Duodenal mucosa (tissue), 2 donors: Measurements from ENCODE around the gene PEAK1.

Experiments used
- H3K27ac ChIP-seq: one replicate; pipeline ENCODE4 v1.7.0; 2013; ENCODE audit warnings: low read depth, low read length
- H3K27me3 ChIP-seq, 2 donors: one replicate each; pipeline ENCODE4 v1.7.0; 2013; ENCODE audit warnings: low read length in 2 of 2, control low read depth in 1 of 2; ENCODE audit not compliant: insufficient read depth in 2 of 2, control insufficient read depth in 1 of 2
- H3K36me3 ChIP-seq, 2 donors: one replicate each; pipeline ENCODE4 v1.7.0; 2013; ENCODE audit warnings: low read length in 2 of 2, control low read depth in 1 of 2; ENCODE audit not compliant: insufficient read depth in 2 of 2, control insufficient read depth in 1 of 2
- H3K4me1 ChIP-seq, 2 donors: one replicate each; pipeline ENCODE4 v1.7.0; 2013; ENCODE audit warnings: low read length in 2 of 2, control low read depth in 1 of 2; ENCODE audit not compliant: insufficient read depth in 2 of 2, control insufficient read depth in 1 of 2
- H3K4me3 ChIP-seq, 2 donors: one replicate each; pipeline ENCODE4 v1.7.0; 2013; ENCODE audit warnings: low read length in 2 of 2, low read depth in 1 of 2
- H3K9ac ChIP-seq, 2 donors: one replicate each; pipeline ENCODE4 v1.7.0; 2013; ENCODE audit warnings: low read length in 2 of 2, low read depth in 1 of 2
- H3K9me3 ChIP-seq, 2 donors: one replicate each; pipeline ENCODE4 v1.7.0; 2013; ENCODE audit warnings: low read length in 2 of 2, control low read depth in 1 of 2; ENCODE audit not compliant: control insufficient read depth in 1 of 2

PEAK1 gene

DNA sequence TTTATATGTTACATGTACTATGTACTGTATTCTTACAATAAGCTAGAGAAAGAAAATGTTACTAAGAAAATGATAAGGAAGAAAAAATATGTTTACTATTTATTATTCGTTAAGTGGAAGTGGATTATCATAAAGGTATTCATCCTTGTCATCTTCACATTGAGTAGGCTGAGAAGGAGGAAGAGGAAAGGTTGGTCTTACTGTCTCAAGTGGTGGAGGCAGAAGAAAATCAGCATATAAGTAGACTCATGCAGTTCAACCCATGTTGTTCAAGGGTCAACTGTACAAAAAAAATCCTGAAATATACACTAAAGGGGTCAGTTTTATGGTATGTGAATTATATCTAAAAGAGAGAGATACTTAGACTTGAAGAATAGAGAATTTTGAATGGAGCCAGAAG, 6.5 kb upstream of the PEAK1 start:
- Histone ChIP-seq H3K36me3 (no peaks in the 10 kb centered on the region), H3K27ac (no peak overlapping the region), H3K4me1 (peaks cover 14 to 17% of the 10 kb centered on the region in 2 donors), H3K9ac (no peak overlapping the region), H3K9me3 (no peaks in the 10 kb centered on the region), H3K4me3 (no peak overlapping the region), H3K27me3 (no peaks in the 10 kb centered on the region)

DNA sequence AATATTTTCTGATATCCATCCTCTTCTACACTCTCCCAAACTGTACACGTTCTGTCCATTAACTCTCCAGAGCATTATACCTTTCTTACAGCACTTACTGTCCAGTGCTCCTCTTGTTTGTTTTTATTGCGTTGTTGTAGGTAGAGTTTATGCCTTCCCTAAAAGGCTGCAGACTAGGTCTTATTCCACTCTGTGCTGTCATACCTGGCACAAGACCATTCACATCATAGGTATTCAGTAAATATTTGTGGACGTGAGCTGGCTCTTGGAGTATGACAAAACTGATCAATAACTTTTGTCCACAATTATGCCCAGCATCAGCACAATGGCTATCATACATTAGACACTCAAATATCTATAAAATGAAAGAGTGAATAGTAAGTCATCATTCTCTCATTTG, 5.2 kb upstream of the PEAK1 start:
- Histone ChIP-seq H3K27me3 (no peaks in the 10 kb centered on the region), H3K9me3 (no peaks in the 10 kb centered on the region), H3K36me3 (no peaks in the 10 kb centered on the region), H3K27ac (no peak overlapping the region), H3K9ac (no peak overlapping the region), H3K4me3 (no peak overlapping the region), H3K4me1 (peaks cover 15 to 19% of the 10 kb centered on the region in 2 donors)

DNA sequence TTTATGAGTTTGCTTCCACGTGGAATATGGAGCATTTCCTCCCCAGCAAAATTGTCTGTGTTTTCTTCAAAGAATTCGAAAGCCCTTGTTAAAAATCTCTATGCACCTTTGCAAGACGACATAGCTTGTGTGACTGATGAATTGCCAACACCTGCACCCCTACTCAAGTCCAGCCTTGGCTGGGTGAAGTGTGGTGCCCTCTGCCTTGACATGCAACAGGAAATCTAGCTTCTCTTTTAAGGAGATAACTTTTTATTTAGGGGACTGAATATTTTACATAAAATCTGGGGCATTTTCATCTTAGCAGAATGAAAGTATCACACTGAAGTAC, 1.4 kb upstream of the PEAK1 start:
- Histone ChIP-seq H3K4me1 (peaks cover 19 to 27% of the 10 kb centered on the region in 2 donors), H3K4me3 (peak overlapping the region; percentile 87 to 96), H3K9me3 (no peaks in the 10 kb centered on the region), H3K27me3 (no peaks in the 10 kb centered on the region), H3K36me3 (no peaks in the 10 kb centered on the region), H3K27ac (no peak overlapping the region), H3K9ac (peak overlapping the region; percentile 87 to 97)

GRCh38 chr15:77420610-77421369, 886 bp upstream of the PEAK1 start, which contains the start of gene HMG20A:
HMG20A (plus strand) TSS chr15:77420888; CDS start chr15:77458408, 37,520 bp downstream.
- Histone ChIP-seq H3K4me3 (peak within 1 kb of the TSS; percentile 87 to 96), H3K9me3 (no peaks in the 10 kb centered on the region), H3K36me3 (no peaks in the 10 kb centered on the region), H3K4me1 (peaks cover 19 to 32% of the 10 kb centered on the region in 2 donors), H3K27ac (peak within 1 kb of the TSS; percentile 90), H3K27me3 (no peaks in the 10 kb centered on the region), H3K9ac (peak within 1 kb of the TSS; percentile 87 to 97)

- H3K4me3 ChIP-seq = peak overlapping the region; percentile 85 to 93
- H3K4me1 ChIP-seq = peaks cover 14 to 38% of the 10 kb centered on the region in 2 donors
- no peaks in the 10 kb centered on the region for H3K27me3 ChIP-seq
- H3K9ac ChIP-seq = peak overlapping the region; percentile 76 to 90
- H3K27ac ChIP-seq = peak overlapping the region; percentile 90
- no peaks in the 10 kb centered on the region for H3K9me3 ChIP-seq
- H3K36me3 ChIP-seq = no peaks in the 10 kb centered on the region
Observed at GRCh38 chr15:77418966-77419835, 703 bp downstream of the PEAK1 start.

GRCh38 chr15:77418391-77418965, 1.4 kb downstream of the PEAK1 start:
- H3K4me1 ChIP-seq = peaks cover 12 to 32% of the 10 kb centered on the region in 2 donors

DNA sequence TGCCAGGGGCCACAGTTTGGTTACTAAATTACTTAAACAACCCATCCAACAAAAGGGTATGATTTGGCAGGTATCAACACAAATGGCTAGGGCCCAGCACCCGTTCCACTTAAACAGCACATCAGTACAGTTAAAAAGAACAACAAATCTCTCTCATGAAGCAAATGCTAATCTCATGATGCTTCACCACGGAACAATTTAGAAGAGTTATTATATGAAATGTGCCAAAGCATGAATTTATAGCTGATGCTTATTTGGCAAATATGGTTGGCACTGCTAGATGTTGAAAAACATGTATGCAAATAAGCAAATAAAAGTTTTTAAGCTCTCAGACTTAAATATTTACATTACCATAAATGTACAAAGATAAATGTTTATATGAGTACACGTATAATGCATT, 2.3 kb downstream of the PEAK1 start:
- no peak overlapping the region for H3K9ac ChIP-seq
- H3K4me3 ChIP-seq = no peak overlapping the region
- no peak overlapping the region for H3K27ac ChIP-seq
- no peaks in the 10 kb centered on the region for H3K27me3 ChIP-seq
- H3K36me3 ChIP-seq = no peaks in the 10 kb centered on the region
- no peaks in the 10 kb centered on the region for H3K9me3 ChIP-seq
- H3K4me1 ChIP-seq = peaks cover 10 to 31% of the 10 kb centered on the region in 2 donors

More at GRCh38 chr15:77418391-77418965, 1.4 kb downstream of the PEAK1 start:
- Histone ChIP-seq H3K9ac (peak overlapping the region in 1 of 2 donors; percentile 76), H3K9me3 (no peaks in the 10 kb centered on the region), H3K27ac (no peak overlapping the region), H3K4me3 (peak overlapping the region; percentile 85 to 93), H3K27me3 (no peaks in the 10 kb centered on the region), H3K36me3 (no peaks in the 10 kb centered on the region)

GRCh38 chr15:77416954-77417353, 3.0 kb downstream of the PEAK1 start:
- H3K27me3 ChIP-seq = no peaks in the 10 kb centered on the region
- H3K27ac ChIP-seq = no peak overlapping the region
- H3K9me3 ChIP-seq = no peaks in the 10 kb centered on the region
- peaks cover 7 to 32% of the 10 kb centered on the region in 2 donors for H3K4me1 ChIP-seq
- no peak overlapping the region for H3K4me3 ChIP-seq
- H3K9ac ChIP-seq = no peak overlapping the region
- no peaks in the 10 kb centered on the region for H3K36me3 ChIP-seq

GRCh38 chr15:77416148-77416455, 3.8 kb downstream of the PEAK1 start:
- Histone ChIP-seq H3K9ac (no peak overlapping the region), H3K4me3 (no peak overlapping the region), H3K27ac (no peak overlapping the region)

More at GRCh38 chr15:77416148-77416455, 3.8 kb downstream of the PEAK1 start:
- peaks cover 4 to 33% of the 10 kb centered on the region in 2 donors for H3K4me1 ChIP-seq
- no peaks in the 10 kb centered on the region for H3K27me3 ChIP-seq
- no peaks in the 10 kb centered on the region for H3K36me3 ChIP-seq
- no peaks in the 10 kb centered on the region for H3K9me3 ChIP-seq
